ENCODE results near the gene AKAP8L. TPM values are rescaled to one million over a fixed set of nuclear protein-coding genes. Genes with fewer than 3 reads are reported as not detected.

Gene AKAP8L
- total and polyA plus RNA-seq, 9 of the 15 experiments (the other 6 are each of a cell fraction or from before 2014, with no cell fraction given) = 2.4 to 116 (median 70.7) TPM

- TF ChIP-seq GTF3C2 (IDR thresholded peaks at IDR 0.05; ENCODE audit: borderline replicate concordance, extremely low read depth, insufficient read length) (no peak), SFPQ (IDR thresholded peaks at IDR 0.05; ENCODE audit: low read depth, low read length) (no peak), ZNF778 (CRISPR knock-in tag; IDR thresholded peaks at IDR 0.05) (no peak), NFXL1 (CRISPR knock-in tag; IDR thresholded peaks at IDR 0.05) (no peak), ZSCAN32 (CRISPR knock-in tag; IDR thresholded peaks at IDR 0.05) (no peak), MIER1 (IDR thresholded peaks at IDR 0.05; ENCODE audit: low read depth) (no peak), FOXO4 (CRISPR knock-in tag; IDR thresholded peaks at IDR 0.05) (no peak), MGA (IDR thresholded peaks at IDR 0.05) (no peak)
Observed at GRCh38 chr19:15404780-15405211, 14.0 kb downstream of the AKAP8L start (continued).
